ENCODE results near the gene R3HDM2.

DNA sequence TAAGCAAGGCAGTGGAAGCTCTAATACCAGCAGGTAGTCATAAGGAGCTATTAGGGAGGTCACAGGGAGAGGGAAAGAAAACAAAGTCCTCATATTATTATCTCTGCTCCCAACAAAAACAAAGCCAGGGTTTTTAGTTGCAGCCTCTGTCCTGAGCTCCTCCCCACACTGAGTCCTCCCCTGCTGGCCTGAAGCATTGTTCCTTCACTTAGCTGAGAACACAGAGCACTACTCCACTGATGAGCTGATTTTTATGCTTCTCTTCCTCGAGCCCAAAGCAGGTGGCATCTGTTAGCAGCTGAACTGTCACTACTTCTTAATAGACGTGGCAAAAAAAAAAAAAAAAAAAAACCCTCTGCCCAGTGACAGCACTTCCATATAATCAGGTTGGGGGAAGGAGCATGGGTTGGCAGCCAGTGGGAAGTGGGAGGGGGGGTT is 169.4 kb downstream of the R3HDM2 start:
- TF ChIP-seq, protein P1, sequence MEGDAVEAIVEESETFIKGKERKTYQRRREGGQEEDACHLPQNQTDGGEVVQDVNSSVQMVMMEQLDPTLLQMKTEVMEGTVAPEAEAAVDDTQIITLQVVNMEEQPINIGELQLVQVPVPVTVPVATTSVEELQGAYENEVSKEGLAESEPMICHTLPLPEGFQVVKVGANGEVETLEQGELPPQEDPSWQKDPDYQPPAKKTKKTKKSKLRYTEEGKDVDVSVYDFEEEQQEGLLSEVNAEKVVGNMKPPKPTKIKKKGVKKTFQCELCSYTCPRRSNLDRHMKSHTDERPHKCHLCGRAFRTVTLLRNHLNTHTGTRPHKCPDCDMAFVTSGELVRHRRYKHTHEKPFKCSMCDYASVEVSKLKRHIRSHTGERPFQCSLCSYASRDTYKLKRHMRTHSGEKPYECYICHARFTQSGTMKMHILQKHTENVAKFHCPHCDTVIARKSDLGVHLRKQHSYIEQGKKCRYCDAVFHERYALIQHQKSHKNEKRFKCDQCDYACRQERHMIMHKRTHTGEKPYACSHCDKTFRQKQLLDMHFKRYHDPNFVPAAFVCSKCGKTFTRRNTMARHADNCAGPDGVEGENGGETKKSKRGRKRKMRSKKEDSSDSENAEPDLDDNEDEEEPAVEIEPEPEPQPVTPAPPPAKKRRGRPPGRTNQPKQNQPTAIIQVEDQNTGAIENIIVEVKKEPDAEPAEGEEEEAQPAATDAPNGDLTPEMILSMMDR (IDR thresholded peaks at IDR 0.05) = no peak
- TF ChIP-seq EZH2 (IDR thresholded peaks at IDR 0.05; ENCODE audit: borderline replicate concordance, insufficient read depth, low read depth, low read length, poor library complexity, severe bottlenecking) = no peak

All from B cell (primary cell).